Hypothalamus (tissue), 51 donors: ENCODE data around the gene PRTFDC1.
"Not testable (repeated sequence)": the region's sequence is repeated elsewhere in the genome, so short reads cannot be mapped to it uniquely, and the experiment has no call there.

ENCODE experiments used
- DNase-seq, 51 donors: peaks; one replicate each; lab custom pipeline; 2025; lab: John Stamatoyannopoulos, UW

The PRTFDC1 gene

DNA sequence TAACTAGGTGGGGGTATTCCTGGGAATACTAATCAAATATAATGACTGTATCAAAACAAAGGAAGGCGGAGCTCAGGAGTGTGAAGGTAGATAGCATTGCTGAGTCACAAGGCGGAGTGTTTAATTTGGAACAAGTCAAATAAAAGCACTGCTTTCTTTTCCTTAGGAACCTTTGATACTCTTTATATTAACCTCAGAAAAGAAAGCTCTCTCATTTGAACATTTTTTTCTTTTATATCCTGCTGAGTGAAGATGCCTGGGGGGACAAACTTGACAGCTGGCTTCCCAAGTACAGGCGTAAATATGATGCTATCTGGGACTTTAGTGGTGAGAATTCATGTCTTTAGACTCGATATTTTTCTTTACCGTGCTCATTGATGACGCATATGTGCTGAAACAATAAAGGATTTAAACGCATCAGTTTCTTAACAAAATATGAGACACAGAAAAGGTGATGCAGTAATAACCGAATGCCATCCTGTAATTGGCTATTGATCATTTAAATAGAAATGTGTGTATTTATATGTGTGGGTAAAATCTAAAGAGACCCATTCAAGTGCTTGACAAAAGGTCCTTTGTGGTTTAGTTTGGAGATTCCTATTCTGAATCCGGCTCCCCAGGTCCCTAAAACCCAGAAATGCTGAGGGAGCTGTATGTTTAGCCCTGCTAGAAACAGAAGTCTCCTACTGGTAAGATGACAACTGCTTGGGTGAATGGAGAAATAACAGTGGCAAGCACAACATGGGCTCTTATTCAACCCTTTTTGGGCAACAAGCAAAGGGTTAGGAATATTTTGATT is 102.7 kb downstream of the PRTFDC1 start:
- peak in 1 of 51 donors; percentile 72 for DNase-seq

DNA sequence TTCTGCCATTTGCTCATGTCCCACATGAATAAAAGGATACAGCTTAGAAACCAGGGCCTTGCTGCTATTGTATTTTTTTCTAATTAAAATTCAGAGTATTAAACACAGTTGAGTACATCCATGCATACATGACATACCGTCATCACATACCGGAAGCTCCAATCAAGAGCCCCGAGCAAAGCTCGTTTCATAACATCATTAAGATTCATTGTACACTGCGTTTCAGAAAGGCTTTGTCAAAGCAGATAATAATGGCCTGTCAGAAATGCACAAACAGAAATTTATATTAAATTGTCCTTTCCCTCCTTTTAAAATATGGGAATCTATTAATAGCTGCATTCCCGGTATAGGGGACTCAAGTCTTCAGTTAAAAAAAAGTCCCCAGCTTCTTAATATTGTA is 103.4 kb downstream of the PRTFDC1 start:
- DNase-seq, result peak in 2 of 51 donors; percentile 16 to 71

DNA sequence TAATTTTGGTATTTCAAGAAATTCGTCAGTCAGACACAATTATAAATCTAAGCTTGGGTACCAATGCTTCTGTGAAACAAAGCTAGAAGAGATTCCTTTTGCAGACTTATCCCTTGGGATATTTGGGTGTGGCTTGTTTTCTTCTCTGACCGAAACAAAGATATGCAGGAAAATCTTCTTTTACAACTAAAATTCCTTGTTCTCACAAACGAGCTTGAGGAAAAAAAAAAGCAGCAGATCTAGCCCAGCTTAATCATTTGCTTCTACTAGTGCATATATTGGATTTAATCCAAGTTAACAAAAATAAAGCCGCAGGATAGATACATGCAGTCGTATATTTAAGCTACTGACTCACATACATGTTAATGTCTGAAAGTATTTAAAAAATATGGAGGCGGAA is 104.2 kb downstream of the PRTFDC1 start:
- peak in 1 of 51 donors; percentile 6 for DNase-seq

GRCh38 chr10:24847112-24848070 is 105.0 kb downstream of the PRTFDC1 start:
- peak in 1 of 51 donors; percentile 24 for DNase-seq

- DNase-seq, result no peak
Observed at GRCh38 chr10:24844742-24845141, 107.7 kb downstream of the PRTFDC1 start.

DNA sequence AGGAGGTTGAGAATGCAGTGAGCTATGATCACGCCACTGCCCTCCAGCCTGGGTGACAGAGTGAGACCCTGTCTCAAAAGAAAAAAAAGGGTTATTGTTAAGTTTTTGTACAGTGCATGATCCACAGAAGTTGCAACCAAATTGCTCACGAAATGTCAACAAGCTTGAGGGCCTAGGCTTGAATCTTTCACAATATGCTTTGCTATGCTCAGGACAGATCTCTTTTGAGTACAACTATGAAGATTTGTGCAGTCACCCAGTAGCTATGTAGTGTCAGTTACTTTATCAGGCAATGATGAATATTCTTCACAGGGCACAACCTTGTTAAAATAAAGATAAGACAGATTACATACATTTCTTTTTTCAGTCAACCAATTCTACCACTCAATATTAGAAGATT is 109.2 kb downstream of the PRTFDC1 start:
- DNase-seq, result no peak

DNA sequence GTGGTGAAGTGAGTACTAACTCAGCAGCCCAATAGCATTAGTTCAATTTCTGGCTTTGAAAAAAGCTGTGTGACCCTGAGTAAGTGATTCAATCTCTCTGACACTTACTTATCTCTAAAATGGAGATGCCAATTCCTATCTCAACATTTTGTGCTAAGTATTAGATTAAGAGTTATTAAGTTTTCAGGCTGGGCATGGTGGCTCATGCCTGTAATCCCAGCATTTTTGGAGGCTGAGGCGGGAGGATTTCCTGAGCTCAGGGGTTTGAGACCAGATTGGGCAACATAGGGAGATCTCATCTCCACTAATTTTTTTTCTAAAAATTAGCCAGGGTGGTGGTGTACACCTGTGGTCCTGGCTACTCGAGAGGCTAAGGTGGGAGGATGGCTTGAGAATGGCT is 109.5 kb downstream of the PRTFDC1 start:
- DNase-seq, result no peak

DNA sequence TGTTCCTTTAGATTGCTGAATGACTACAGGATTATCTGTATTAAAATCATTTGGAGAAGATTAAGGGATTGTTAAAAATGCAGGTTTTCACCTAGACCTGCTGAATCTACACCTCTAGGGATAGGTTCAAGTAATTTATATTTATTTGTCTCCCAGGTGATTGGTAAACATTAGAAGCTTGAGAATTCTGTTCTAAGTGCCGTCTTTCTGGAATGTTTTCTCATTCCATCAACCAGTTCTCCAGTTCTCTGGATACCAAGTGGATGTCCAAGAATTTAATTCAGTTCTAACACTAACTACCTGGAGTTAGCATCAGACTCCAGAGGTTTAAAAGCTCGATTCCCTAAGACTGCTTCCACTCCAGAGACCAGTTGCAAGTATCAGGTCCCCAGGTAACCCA is 110.9 kb downstream of the PRTFDC1 start:
- no peak for DNase-seq

GRCh38 chr10:24840784-24841183 is 111.6 kb downstream of the PRTFDC1 start:
- no peak for DNase-seq

DNA sequence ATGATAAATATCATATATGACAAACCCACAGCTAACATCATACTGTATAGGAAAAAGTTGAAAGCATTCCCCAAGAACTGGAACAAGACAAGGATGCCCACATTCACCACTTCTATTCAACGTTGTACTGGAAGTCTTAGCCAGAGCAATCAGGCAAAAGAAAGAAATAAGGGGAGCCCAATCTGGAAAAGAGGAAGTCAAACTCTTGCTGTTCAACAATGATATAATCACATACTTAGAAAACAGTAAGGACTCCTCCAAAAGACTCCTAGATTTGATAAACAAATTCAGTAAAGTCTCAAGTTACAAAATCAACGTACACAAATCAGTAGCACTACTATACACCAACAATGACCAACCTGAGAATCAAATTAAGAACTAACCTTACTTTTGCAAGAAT is 114.6 kb downstream of the PRTFDC1 start:
- DNase-seq, result not testable (repeated sequence)

GRCh38 chr10:24834869-24835268 is 117.5 kb downstream of the PRTFDC1 start:
- no peak for DNase-seq

DNA sequence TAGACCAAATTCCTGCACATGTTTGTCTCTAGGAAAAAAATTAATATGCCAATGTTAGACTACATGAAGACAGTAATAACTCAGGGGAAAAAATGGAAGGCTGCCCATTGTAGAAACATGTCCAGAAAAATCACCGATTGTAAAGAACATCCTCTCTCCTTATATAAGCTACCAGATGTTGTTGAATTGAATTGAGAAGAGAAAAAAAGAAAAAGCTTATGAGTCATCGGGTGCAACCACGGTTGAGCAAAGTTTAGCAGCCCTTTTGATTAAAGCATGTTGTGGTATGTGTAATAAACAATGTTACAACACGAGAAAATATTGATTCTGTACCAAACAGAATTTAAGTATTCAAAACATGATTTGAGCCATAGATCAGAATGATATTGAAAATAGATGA is 126.4 kb downstream of the PRTFDC1 start:
- DNase-seq, result no peak

GRCh38 chr10:24825551-24825950 is 126.9 kb downstream of the PRTFDC1 start:
- no peak for DNase-seq

GRCh38 chr10:24824536-24824935 is 127.9 kb downstream of the PRTFDC1 start:
- no peak for DNase-seq

DNA sequence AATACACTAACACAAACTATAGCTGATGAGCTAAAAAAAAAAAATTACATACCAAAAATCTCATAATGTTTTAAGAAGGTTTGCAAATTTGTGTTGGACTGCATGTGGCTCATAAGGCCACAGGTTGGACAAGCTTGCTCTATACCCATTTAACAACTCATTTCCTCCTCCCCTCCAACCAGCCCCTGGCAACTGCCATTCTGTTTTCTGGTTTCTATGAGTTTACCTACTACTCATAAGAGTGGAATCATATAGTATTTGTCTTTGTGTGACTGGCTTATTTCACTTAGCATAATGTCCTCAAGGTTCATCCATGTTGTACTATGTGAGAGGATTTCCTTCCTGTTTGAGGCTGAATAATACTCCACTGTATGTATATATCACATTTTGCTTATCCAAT is 128.3 kb downstream of the PRTFDC1 start:
- no peak for DNase-seq

DNA sequence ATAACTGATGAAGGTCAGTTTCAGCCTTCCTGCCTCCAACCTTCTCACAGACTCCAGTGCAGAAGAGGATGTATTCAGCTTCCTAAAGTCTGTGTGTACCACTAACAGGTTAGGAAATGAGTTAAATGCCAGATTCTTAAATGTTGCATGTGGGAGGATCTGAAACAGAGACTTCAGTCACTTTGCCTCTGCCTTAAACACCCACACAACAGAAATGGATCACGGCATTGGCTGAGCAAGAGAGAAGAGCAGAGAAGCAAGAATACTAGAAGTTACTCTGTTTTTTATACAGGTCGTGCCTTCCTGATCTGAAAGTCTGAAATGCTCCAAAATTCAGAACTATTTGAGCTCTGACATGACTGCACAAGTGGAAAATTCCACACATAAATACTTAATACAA is 129.8 kb downstream of the PRTFDC1 start:
- peak in 1 of 51 donors; percentile 32 for DNase-seq

DNA sequence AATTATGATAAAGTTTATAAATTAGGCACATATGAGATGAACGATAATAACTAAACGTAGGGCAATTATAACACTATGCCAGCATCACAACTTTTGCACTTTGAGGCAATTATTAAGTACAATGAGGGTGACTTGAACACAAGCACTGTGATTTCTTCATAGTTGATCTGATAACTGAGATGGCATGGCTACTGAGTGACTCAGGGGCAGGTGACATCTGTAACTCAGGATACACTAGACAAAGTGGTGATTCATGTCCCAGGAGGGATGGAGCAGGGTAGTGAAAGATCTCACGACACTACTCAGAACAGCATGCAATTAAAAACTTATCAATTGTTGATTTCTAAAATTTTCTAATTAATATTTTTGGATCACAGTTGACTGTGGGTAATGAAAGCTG is 130.4 kb downstream of the PRTFDC1 start:
- no peak for DNase-seq

DNA sequence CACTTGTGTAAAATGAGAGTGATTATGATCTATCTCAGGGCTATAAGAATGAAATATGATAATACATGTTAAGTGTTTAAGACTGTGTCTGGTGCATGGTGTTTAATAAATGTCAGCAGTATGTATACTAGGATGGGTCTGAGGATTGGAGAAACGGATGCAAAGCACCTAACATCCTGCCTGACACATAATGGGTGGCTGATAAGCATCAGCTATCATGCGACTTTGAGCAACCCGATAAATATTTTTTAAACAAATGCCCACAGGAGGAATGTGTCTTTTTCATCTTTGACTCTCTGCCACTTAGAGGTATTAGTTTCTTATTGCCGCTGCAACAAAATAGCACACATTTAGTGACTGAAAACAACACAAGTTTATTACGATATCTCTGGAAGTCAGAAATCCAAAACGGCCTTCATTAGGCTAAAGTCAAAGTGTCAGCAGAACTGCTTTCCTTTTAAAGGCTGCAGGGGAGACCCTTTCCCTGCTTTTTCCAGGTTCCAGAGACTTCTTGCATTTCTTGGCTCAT is 135.5 kb downstream of the PRTFDC1 start:
- no peak for DNase-seq

- DNase-seq, result no peak
Observed at GRCh38 chr10:24814568-24815313, 137.7 kb downstream of the PRTFDC1 start.

GRCh38 chr10:24813856-24814255 is 138.6 kb downstream of the PRTFDC1 start:
- DNase-seq, result no peak

GRCh38 chr10:24806262-24806661 is 146.1 kb downstream of the PRTFDC1 start:
- peak in 31 of 51 donors; percentile 8 to 82 (median 34) for DNase-seq
